Ovary (tissue), 9 donors: ENCODE measurements around the gene CEP112. TPM values are rescaled to one million over a fixed set of nuclear protein-coding genes. Genes with fewer than 3 reads are reported as not detected.

Source experiments
- DNase-seq, 5 donors: peaks; one replicate each; pipeline ENCODE4 v3.0.0-alpha.2; 2019 to 2020
- H3K27ac ChIP-seq, 2 donors: fragments of 200-600 bp; one replicate each; pipeline versions ENCODE4 v1.5.1 to v1.8.0; 2019 to 2022
- H3K27me3 ChIP-seq: fragments of 200-600 bp; one replicate; pipeline ENCODE4 v1.8.0; 2022
- H3K36me3 ChIP-seq: fragments of 200-600 bp; sonication (generic); one replicate; pipeline ENCODE4 v1.5.1; 2019
- H3K4me1 ChIP-seq: one replicate; pipeline ENCODE4 v1.8.1; 2013; ENCODE audit warnings: mild to moderate bottlenecking, moderate library complexity; ENCODE audit not compliant: insufficient read depth
- H3K4me3 ChIP-seq: fragments of 200-600 bp; sonication (generic); one replicate; pipeline ENCODE4 v1.5.1; 2017
- H3K9me3 ChIP-seq, 2 donors: fragments of 200-600 bp in 1 of 2; sonication (generic) in 1 of 2; one replicate each; pipeline versions ENCODE4 v1.5.1 to v1.8.1; 2013 to 2019; ENCODE audit warnings: mild to moderate bottlenecking in 1 of 2, moderate library complexity in 1 of 2
- EP300 ChIP-seq: sonication (generic); formaldehyde crosslinking; IDR thresholded peaks from one replicate; pipeline ENCODE4 v1.6.1; 2017; ENCODE audit warnings: antibody characterized with exemption
- POLR2A ChIP-seq: fragments of 450-650 bp; IDR thresholded peaks from one replicate; pipeline ENCODE4 v1.6.1; 2017; ENCODE audit warnings: antibody characterized with exemption, mild to moderate bottlenecking, moderate library complexity
- WGBS, 3 donors: extraction: QIAGEN DNeasy Blood & Tissue Kit in 1 of 3; methylation state at CpG; one replicate each; pipeline versions ENCODE4 v1.1.5 to v1.1.7; 2013 to 2017; 5-methylcytosine and 5-hydroxymethylcytosine counted together
- intact Hi-C, 4 donors: fragments of 100-400 bp; cut with DNase I; formaldehyde crosslinking; loops; one replicate each; pipeline versions ENCODE4 v1.11.0 to v1.15.1; 2022 to 2023
- polyA plus RNA-seq, 2 donors: library from polyadenylated mRNA; stranded (reverse); fragments of 200-250 nt in 1 of 2; fragments of 350-450 nt in 1 of 2; fragmentation: Illumina TruSeq in 1 of 2; extraction: RNeasy Lipid Tissue Mini Kit (QIAGEN cat#74804) in 1 of 2; gene quantifications; one replicate each; pipeline ENCODE4 v1.2.3, GENCODE V29; 2013 to 2014
- total RNA-seq, 7 donors: library from RNA; depleted of rRNA in 2 of 7; stranded (reverse); fragments of >200 nt in 2 of 7; fragmentation: NEBNext Ultra II Directional in 3 of 7; extraction: Animal tissue kit (Norgen Biotek cat#: 25700) in 3 of 7; gene quantifications; one replicate each; pipeline versions ENCODE4 v1.1.0 to v1.2.4, GENCODE V29; 2016 to 2023
- TF ChIP-seq, protein P1 (sequence below), 3 donors: fragments of 450-650 bp in 2 of 3; fragments of 200-600 bp in 1 of 3; IDR thresholded peaks; one replicate each; pipeline versions ENCODE4 v1.5.1 to v1.8.0; 2016 to 2022; ENCODE audit warnings: antibody characterized with exemption in 3 of 3, mild to moderate bottlenecking in 1 of 3
- donor health status: DM: no; HTN: no; CAD: no; lungs with moderate emphysema.
- donor health status: DM: no; HTN: no; CAD: no.
- donor health status: Bipolar disorder and iron deficiency.
- donor health status: DM: yes; HTN: yes; CAD: no.
- donor health status: DM: no; HTN: no; CAD: no.
- donor health status: DM: yes; HTN: yes; CAD: no.

CEP112 gene
- total and polyA plus RNA-seq, 9 donors = 9.3 to 25.5 (median 16.9) TPM

DNA sequence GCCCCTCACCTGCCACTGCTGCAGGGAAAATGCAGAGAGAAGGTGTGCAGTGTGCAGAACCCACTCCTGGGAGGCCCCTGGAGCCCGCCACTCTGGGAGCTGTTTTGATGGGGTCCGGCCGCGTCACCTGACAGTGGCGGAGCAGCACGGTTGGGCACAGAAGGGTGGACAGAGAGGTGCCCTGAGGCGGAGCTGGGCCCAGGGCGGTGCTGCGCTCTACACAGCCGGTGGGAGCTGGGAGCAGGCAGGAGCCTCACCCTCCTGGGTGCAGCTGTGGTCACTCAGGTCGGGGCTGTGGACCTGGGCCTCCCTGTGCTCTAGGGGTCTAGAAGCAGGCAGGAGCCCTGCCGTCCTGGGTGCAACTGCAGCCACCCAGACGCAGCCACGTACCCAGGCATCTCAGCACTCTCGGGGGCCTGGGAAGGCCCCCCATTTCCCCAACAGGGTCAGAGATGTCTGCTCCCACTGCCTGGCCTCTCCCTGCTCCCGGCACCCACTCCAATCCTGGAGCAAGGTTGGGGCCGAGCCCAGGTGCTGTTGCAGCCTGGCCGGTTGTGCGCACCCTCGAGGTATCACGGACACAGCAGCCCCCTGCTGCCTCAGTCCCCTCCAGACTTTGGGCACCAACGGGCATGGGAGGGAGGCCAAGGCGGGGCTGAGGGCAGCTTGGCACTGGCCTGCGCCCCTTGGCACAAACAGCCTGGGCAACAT lies 326.1 kb downstream of the CEP112 start:
- Histone ChIP-seq H3K4me1 (no peaks in the 10 kb centered on the region), H3K4me3 (no peak overlapping the region), H3K9me3 (no peaks in the 10 kb centered on the region), H3K27ac (no peak overlapping the region), H3K36me3 (no peaks in the 10 kb centered on the region), H3K27me3 (no peaks in the 10 kb centered on the region)
- no peak for DNase-seq
- intact Hi-C loops = no loop called here
- WGBS, 3 donors = 89 to 96% (median 91%) methylated on average over 24 of the region's 24 CpGs
- TF ChIP-seq POLR2A (no peak), EP300 (no peak)
- TF ChIP-seq, protein P1, sequence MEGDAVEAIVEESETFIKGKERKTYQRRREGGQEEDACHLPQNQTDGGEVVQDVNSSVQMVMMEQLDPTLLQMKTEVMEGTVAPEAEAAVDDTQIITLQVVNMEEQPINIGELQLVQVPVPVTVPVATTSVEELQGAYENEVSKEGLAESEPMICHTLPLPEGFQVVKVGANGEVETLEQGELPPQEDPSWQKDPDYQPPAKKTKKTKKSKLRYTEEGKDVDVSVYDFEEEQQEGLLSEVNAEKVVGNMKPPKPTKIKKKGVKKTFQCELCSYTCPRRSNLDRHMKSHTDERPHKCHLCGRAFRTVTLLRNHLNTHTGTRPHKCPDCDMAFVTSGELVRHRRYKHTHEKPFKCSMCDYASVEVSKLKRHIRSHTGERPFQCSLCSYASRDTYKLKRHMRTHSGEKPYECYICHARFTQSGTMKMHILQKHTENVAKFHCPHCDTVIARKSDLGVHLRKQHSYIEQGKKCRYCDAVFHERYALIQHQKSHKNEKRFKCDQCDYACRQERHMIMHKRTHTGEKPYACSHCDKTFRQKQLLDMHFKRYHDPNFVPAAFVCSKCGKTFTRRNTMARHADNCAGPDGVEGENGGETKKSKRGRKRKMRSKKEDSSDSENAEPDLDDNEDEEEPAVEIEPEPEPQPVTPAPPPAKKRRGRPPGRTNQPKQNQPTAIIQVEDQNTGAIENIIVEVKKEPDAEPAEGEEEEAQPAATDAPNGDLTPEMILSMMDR (IDR thresholded peaks at IDR 0.05) = no peak

DNA sequence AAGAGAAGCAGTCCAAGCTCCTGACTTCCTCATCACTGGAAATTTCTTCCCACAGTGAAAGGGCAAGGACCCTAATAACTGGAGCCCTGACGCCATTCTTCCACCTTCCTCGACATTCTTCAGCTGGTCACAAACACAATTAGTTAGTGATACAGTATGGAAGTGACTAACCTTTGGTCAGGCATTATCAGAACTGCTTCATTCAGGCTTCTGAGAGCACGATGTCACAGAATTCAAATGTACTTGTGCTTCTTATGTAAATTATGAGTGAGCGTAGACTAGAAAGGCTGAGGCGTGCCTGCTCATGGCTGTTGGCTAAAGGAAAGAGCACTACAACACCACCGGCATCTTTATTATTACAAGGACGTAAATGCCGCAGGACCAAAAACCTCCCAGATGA lies 327.5 kb downstream of the CEP112 start:
- H3K4me3 ChIP-seq = no peak overlapping the region
- no peaks in the 10 kb centered on the region for H3K4me1 ChIP-seq
- no peaks in the 10 kb centered on the region for H3K27me3 ChIP-seq
- no peaks in the 10 kb centered on the region for H3K9me3 ChIP-seq
- TF ChIP-seq, protein P1 (IDR thresholded peaks at IDR 0.05) = no peak
- TF ChIP-seq POLR2A = no peak
- no peaks in the 10 kb centered on the region for H3K36me3 ChIP-seq
- no peak overlapping the region for H3K27ac ChIP-seq
- intact Hi-C loops = no loop called here
- 96 to 97% (median 97%) methylated on average over 8 of the region's 8 CpGs for WGBS, 3 donors
- no peak for DNase-seq

DNA sequence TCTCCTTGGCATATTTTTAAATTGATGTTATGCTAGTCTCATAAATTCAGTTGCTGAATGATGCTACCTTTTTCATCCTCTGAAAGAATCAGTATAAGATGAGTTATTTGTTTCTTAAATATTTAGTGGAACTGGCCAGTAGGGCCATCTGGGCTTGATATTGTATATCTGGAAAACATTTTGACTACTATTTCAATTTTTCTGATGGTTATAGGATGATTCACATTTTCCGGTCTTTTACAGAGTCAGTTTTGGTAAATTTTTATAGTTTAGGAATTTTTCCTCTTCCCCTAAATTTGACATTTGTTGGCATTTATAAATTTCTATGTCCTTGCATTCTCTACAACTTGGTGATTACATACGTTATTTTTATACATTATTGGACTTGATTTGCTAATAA lies 334.2 kb downstream of the CEP112 start:
- no peaks in the 10 kb centered on the region for H3K4me1 ChIP-seq
- H3K27ac ChIP-seq = no peak overlapping the region
- H3K27me3 ChIP-seq = peaks cover 3% of the 10 kb centered on the region
- TF ChIP-seq, protein P1 (IDR thresholded peaks at IDR 0.05) = no peak
- TF ChIP-seq EP300 (no peak), POLR2A (no peak)
- DNase-seq = no peak
- H3K36me3 ChIP-seq = no peaks in the 10 kb centered on the region
- 87 to 95% (median 88%) methylated on average over 2 of the region's 2 CpGs for WGBS, 3 donors
- no peak overlapping the region for H3K4me3 ChIP-seq
- intact Hi-C loops = no loop called here
- H3K9me3 ChIP-seq = no peaks in the 10 kb centered on the region

DNA sequence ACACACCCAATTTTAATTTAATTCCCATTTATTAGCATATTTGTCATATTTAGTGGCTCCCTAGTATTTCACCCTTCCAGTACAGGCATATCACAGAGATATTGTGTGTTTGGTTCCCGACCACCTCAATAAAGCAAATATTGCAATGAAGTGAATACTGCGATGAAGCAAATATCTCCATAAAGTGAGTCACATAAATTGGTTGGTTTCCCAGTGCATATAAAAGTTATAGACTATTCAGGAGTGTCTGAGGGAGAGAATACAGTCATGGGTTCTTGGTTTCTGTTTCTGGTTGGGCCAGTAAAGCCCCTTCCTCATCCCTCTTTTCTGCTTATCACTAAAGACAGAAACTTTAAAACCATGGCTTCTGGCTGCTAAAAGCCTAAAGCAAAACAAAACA lies 335.1 kb downstream of the CEP112 start:
- Histone ChIP-seq H3K4me1 (no peaks in the 10 kb centered on the region), H3K27ac (no peak overlapping the region), H3K27me3 (peaks cover 3% of the 10 kb centered on the region), H3K9me3 (no peaks in the 10 kb centered on the region), H3K4me3 (no peak overlapping the region), H3K36me3 (no peaks in the 10 kb centered on the region)
- intact Hi-C loops = no loop called here
- TF ChIP-seq, protein P1 (IDR thresholded peaks at IDR 0.05) = no peak
- DNase-seq = no peak
- WGBS, 3 donors = 77 to 94% (median 84%) methylated on average over 2 of the region's 2 CpGs
